Suprapubic skin (tissue), 3 donors: ENCODE data around the gene TGM2.

Source experiments
- POLR2A ChIP-seq, 2 donors: fragments of 450-650 bp; IDR thresholded peaks; one replicate each; pipeline ENCODE4 v1.6.1; 2017; ENCODE audit warnings: antibody characterized with exemption in 2 of 2, mild to moderate bottlenecking in 2 of 2, moderate library complexity in 2 of 2
- TF ChIP-seq, protein P1 (sequence below), 2 donors: fragments of 200-600 bp in 1 of 2; fragments of 450-650 bp in 1 of 2; sonication (generic) in 1 of 2; IDR thresholded peaks; one replicate each; pipeline ENCODE4 v1.5.1; 2016 to 2019; ENCODE audit warnings: antibody characterized with exemption in 2 of 2, mild to moderate bottlenecking in 1 of 2, moderate library complexity in 1 of 2

DNA sequence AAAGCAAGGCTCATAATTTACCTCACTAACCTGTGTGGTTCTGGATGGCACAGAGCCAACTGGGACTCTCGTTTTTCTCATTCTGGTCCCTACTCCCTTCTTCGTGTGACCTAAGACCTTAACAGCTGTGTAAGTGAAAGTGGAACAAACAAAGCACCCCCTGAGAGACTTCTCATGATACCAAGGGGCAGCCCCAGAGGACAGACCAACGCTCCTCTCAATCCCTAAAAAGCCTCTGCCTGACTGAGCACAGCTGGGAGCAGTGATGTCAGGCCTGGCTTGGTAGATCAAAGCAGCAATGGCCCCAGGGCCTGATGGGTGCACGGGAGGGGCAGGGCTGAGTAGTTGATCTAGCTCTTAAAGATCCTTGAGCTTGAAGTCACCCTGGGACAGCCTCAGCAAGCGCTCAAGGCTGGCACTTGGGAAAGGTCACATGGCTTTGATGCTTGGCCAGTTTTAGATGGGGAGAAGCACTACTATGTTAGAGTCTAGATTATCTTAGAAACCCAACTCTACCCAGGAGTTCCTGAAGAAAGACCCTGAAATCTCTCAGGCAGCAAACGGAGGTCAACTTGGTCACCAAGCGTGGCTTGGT, 16.2 kb upstream of the TGM2 start:
- TF ChIP-seq, protein P1, sequence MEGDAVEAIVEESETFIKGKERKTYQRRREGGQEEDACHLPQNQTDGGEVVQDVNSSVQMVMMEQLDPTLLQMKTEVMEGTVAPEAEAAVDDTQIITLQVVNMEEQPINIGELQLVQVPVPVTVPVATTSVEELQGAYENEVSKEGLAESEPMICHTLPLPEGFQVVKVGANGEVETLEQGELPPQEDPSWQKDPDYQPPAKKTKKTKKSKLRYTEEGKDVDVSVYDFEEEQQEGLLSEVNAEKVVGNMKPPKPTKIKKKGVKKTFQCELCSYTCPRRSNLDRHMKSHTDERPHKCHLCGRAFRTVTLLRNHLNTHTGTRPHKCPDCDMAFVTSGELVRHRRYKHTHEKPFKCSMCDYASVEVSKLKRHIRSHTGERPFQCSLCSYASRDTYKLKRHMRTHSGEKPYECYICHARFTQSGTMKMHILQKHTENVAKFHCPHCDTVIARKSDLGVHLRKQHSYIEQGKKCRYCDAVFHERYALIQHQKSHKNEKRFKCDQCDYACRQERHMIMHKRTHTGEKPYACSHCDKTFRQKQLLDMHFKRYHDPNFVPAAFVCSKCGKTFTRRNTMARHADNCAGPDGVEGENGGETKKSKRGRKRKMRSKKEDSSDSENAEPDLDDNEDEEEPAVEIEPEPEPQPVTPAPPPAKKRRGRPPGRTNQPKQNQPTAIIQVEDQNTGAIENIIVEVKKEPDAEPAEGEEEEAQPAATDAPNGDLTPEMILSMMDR (IDR thresholded peaks at IDR 0.05): no peak
- no peak for TF ChIP-seq POLR2A (IDR thresholded peaks at IDR 0.05)
